ENCODE results near the gene FAM234B. TPM values are rescaled to one million over a fixed set of nuclear protein-coding genes. Genes with fewer than 3 reads are reported as not detected.

Gene FAM234B
- total RNA-seq, 3 donors from 2014 or later, result 4.6 to 21.4 (median 16.4) TPM

GRCh38 chr12:13116259-13116658 lies 72.1 kb downstream of the FAM234B start:
- H3K4me1 ChIP-seq, result no peaks in the 10 kb centered on the region
- no peaks in the 10 kb centered on the region for H3K36me3 ChIP-seq
- TF ChIP-seq POLR2AphosphoS5 (IDR thresholded peaks at IDR 0.05) (peak in 2 of 3 donors; percentile 33 to 68), CTCF (IDR thresholded peaks at IDR 0.05) (no peak)
- no peak overlapping the region for H3K4me3 ChIP-seq
- DNase-seq (ENCODE audit: low spot score in 2 of 2), result peak in 1 of 2 donors; percentile 43
- intact Hi-C loops (cut with DNase I; ENCODE audit: low total_unique reads), result no loop called here
- H3K9me3 ChIP-seq, result peaks cover 0 to 6% of the 10 kb centered on the region in 2 donors
- H3K27me3 ChIP-seq, result no peaks in the 10 kb centered on the region
- H3K27ac ChIP-seq, result peak overlapping the region in 1 of 2 donors; percentile 66

- H3K36me3 ChIP-seq, result no peaks in the 10 kb centered on the region
- H3K27me3 ChIP-seq, result no peaks in the 10 kb centered on the region
- no peak overlapping the region for H3K4me3 ChIP-seq
- H3K9me3 ChIP-seq, result peaks cover 0 to 3% of the 10 kb centered on the region in 2 donors
- DNase-seq (ENCODE audit: low spot score in 2 of 2), result no peak
- H3K4me1 ChIP-seq, result no peaks in the 10 kb centered on the region
- TF ChIP-seq CTCF (IDR thresholded peaks at IDR 0.05) (no peak), POLR2A (IDR thresholded peaks at IDR 0.05) (no peak), POLR2AphosphoS5 (IDR thresholded peaks at IDR 0.05) (no peak)
- intact Hi-C loops (cut with DNase I; ENCODE audit: low total_unique reads), result no loop called here
- H3K27ac ChIP-seq, result peak overlapping the region in 1 of 2 donors; percentile 66
Measured at GRCh38 chr12:13117029-13117428, 72.8 kb downstream of the FAM234B start.

- Histone ChIP-seq H3K27me3 (no peaks in the 10 kb centered on the region), H3K27ac (no peak overlapping the region), H3K4me1 (no peaks in the 10 kb centered on the region), H3K4me3 (no peak overlapping the region), H3K36me3 (no peaks in the 10 kb centered on the region), H3K9me3 (no peaks in the 10 kb centered on the region)
- no peak for DNase-seq (ENCODE audit: low spot score in 2 of 2)
- TF ChIP-seq POLR2AphosphoS5 (IDR thresholded peaks at IDR 0.05) (no peak), CTCF (IDR thresholded peaks at IDR 0.05) (no peak), POLR2A (IDR thresholded peaks at IDR 0.05) (no peak)
- intact Hi-C loops (cut with DNase I; ENCODE audit: low total_unique reads), result no loop called here
Measured at GRCh38 chr12:13119826-13120225, 75.6 kb downstream of the FAM234B start.

GRCh38 chr12:13120413-13120812 lies 76.2 kb downstream of the FAM234B start:
- TF ChIP-seq POLR2A (IDR thresholded peaks at IDR 0.05), result no peak
- no peak for TF ChIP-seq POLR2AphosphoS5 (IDR thresholded peaks at IDR 0.05)
- no peaks in the 10 kb centered on the region for H3K27me3 ChIP-seq
- no peaks in the 10 kb centered on the region for H3K9me3 ChIP-seq
- no peaks in the 10 kb centered on the region for H3K4me1 ChIP-seq
- no peaks in the 10 kb centered on the region for H3K36me3 ChIP-seq
- H3K4me3 ChIP-seq, result no peak overlapping the region
- intact Hi-C loops (cut with DNase I; ENCODE audit: low total_unique reads), result no loop called here
- no peak overlapping the region for H3K27ac ChIP-seq
- DNase-seq (ENCODE audit: low spot score in 2 of 2), result no peak

GRCh38 chr12:13121568-13121967 lies 77.4 kb downstream of the FAM234B start:
- H3K4me1 ChIP-seq, result no peaks in the 10 kb centered on the region
- no peaks in the 10 kb centered on the region for H3K27me3 ChIP-seq
- H3K36me3 ChIP-seq, result no peaks in the 10 kb centered on the region
- H3K9me3 ChIP-seq, result no peaks in the 10 kb centered on the region
- no peak overlapping the region for H3K27ac ChIP-seq
- H3K4me3 ChIP-seq, result no peak overlapping the region
- no peak for TF ChIP-seq CTCF (IDR thresholded peaks at IDR 0.05)
- no peak for TF ChIP-seq POLR2A (IDR thresholded peaks at IDR 0.05)
- TF ChIP-seq POLR2AphosphoS5 (IDR thresholded peaks at IDR 0.05), result no peak
- no peak for DNase-seq (ENCODE audit: low spot score in 2 of 2)
- intact Hi-C loops (cut with DNase I; ENCODE audit: low total_unique reads), result no loop called here
